GM18867 (cell line): ENCODE data around the gene WDR1.

Source experiments
- ATAC-seq: cut with Tn5 transposase; IDR thresholded peaks from one replicate; pipeline ENCODE4 v1.9.1; 2021; ENCODE audit warnings: mild to moderate bottlenecking, moderate library complexity; ENCODE audit not compliant: unreplicated experiment

Gene WDR1

DNA sequence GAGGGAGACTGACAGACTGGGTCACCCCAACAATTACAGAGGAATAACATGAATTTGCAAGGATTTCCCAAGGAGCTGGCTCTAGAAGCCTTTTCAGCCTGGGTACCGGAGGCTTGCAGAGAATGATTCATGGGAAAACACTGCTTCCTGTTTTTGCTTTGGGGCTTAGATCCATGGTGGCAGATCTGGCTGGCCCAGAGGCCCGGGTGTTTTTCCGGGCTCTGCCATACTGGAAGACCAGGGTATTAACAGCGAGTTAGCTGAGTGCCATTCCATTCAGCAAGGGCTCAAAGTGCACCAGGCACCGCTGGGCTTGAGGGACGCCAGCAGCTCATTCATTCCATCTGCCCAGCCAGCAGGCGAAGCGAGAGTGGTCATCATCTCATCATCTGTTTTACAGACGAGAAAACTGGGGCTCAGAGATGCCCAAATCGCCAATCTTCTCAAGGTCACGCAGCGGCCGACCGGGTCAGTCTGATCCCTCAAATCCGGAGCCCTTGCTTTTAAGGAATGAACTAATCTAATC is 1.3 kb downstream of the WDR1 start:
- ATAC-seq, result no peak

GRCh38 chr4:10114607-10115006 is 2.0 kb downstream of the WDR1 start:
- no peak for ATAC-seq

DNA sequence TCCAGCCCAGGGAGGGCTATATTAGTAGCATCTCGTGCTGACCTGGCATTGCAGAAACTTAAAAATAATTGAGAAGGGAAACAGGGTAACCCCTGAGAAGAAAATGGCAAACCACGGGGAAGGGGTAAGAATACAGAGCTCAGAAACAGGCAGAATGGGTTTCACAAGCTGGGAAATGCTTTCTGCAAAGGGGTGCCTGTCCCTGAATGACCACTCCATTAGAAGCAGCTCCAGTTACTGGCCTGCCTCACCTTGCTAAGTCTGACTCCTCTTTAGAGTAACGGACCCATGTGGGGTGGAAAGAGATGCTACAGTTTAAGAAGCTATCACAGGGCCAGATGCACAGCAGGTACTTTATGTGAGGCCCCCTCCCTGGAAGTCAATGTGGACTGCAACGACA is 2.5 kb downstream of the WDR1 start:
- no peak for ATAC-seq

DNA sequence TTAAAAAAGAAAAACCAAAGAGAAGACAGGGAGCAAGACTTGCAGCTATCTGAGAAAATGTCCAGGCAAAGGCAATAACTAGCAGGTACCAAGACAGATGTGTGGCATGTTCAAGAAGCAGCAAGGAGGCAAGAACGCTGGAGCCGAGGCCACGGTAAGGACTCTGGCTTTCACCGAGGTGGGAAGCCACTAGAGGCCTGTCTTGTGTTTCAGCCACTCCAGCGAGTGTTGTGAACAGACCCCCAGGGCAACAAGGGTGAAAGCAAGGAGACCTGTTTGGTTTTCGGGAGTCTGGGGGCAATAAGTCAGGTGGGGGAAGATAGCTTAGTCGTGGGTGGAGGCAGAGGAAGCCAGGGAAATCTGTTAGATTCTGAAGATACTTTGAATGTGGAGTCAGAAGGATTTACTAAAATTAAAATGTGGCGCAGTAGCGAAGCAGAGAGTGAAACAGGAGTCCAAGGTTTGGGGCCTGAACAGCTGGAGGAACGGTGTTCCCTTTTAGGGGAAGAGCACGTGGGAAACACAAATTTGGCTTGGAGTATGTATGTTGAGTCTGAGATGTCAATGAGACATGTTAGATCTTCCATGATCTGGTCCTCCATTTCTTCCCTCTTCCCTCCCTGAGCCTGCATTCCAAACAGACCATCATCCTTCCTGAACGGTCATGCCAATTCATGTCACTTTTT is 3.1 kb downstream of the WDR1 start:
- ATAC-seq, result no peak

DNA sequence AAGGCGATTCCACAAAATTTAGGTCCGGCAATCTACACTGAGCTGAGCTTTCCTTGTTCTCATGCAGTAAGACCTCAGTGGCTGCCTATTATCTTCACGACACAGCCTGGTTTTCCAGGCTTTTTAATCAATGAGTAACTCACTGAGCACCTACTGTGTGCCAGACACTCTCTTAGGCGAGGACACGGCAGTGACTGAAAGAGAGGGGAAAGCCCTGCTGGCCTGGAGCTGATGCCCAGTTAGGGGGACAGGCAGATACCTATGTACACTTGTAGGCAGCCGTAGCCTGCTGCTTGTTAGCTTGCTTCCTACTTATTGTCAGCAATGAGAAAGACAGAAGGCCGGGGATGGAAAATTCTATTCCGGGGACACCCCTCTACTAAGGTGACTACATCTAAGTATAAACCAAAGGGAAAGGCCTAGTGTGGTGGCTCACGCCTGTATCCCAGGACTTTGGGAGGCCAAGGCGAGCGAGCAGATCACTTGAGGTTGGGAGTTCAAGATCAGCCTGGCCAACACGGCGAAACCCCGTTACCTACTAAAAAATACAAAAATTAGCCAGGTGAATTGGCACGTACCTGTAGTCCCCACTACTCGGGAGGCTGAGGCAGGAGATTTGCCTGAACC is 3.8 kb downstream of the WDR1 start:
- no peak for ATAC-seq

- ATAC-seq, result no peak
These were observed 5.4 kb downstream of the WDR1 start for GRCh38 chr4:10111067-10111801.

GRCh38 chr4:10109995-10110670 is 6.5 kb downstream of the WDR1 start:
- no peak for ATAC-seq

GRCh38 chr4:10108818-10109783 is 7.5 kb downstream of the WDR1 start:
- ATAC-seq, result no peak

- ATAC-seq, result no peak
These were observed 8.2 kb downstream of the WDR1 start for GRCh38 chr4:10108391-10108790.

DNA sequence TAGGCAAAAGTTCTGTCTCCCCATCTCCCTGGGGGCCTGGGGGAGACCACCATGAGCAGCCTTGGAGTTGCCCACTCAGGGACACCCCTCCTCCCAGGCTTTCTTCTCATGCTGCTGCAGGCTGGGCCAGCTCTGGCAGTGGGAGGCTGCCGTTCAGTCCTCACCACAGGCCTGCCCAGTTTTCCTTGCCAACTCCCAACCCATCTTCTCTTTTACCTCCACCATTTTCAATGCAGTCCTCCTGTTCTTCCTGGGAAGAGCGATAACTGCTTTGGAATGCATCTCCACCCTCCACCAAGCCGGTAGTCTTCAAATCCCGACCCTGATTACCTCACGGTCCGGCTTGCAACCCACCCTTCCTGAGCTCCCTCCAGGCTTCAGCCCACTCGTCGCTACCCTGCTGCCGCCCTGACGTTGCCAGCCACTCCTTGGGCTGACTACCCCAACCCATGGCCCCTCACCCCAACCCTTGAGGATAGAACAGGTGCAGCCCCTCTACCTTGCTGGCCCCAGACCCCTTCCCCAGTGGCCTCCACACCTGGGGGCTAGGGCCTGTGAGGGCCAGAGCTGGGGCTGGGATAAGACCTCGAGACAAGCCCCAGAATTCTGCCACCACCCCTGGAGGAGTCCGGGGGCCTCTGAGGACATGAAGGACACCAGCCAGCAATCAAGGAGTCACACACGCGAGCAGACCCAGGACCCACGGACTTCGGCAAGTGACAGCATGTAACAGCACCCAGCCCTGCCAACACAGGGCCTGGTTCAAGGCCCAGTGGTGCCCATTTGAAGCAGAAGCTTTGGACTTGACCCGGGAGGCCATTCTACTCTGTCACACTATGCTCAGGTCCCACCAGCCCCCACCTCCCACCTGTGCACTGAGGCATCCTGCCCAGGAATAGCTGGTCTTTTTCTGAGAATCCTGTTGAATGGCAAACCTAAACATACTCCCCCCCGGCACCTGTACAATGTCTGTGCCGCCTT is 9.2 kb downstream of the WDR1 start:
- no peak for ATAC-seq

- ATAC-seq, result peak; percentile 40
These were observed 10.1 kb downstream of the WDR1 start for GRCh38 chr4:10106421-10107039.

DNA sequence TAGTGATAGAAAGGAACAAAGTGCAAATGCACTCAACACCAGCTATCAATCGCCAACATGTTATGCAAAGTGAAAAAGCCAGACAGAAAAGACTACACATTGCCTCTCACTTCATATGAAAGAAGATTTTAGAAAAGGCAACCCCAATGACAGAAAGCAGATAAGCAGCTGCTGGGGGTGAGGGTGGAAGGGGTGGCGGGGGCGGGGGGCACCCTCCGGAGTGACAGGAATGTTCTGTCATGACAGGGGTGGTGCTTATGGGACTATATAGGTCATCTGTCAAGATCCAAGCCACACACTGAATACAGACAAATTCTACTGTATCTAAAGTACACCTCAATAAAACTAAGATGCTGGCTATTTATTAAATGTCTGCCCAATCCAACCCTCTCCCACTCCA is 10.7 kb downstream of the WDR1 start:
- ATAC-seq, result no peak

GRCh38 chr4:10105421-10105820 is 11.2 kb downstream of the WDR1 start:
- no peak for ATAC-seq

DNA sequence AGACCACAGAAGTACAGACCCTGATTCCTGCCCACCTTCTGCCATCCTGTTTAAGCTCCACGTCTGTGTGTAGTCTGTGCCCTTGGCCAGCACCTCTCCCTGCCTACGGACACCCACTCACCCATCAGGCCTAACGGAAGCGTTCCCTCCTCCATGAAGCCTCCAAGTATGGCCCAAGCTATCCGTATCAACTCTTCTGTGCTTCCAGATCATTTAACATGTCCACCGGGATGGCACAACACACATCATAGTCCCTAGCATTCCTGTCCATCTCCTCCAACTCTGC is 11.7 kb downstream of the WDR1 start:
- no peak for ATAC-seq

DNA sequence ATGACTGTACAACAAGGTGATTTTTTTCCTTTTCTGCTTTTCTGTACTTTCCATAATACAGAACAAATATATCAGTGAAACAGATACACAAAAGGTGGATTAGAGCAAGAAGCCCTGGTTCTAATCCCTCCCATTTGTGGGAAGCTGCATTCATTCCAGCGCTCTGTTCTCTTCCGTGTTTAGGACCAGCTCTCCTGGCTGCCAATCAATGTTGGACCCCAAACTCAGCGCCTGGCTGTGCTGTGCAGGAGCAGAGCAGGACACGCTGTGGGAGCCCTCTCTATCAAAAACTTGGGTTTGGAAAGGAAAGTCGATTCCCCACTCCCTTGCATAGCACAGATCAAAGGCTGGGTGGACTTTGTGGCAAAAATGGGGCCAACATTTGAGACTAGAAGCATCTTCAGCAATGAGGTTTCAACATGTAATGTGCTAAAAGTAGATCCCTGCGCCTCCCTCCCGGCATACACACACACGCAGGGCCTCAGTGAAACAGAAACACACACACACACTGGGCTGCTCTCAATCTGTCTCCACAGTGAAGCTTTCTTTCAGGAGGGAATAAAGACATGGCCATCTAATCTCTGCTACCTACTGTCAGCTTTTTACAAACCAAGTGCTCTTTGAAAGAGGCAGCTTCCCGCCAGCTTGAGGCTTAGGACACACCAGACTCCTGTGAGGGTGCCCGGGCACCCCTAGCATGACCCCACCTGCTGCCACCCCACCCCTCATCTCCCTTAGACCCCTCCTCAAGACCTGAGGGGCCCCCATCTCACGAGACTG is 12.2 kb downstream of the WDR1 start:
- ATAC-seq, result no peak

DNA sequence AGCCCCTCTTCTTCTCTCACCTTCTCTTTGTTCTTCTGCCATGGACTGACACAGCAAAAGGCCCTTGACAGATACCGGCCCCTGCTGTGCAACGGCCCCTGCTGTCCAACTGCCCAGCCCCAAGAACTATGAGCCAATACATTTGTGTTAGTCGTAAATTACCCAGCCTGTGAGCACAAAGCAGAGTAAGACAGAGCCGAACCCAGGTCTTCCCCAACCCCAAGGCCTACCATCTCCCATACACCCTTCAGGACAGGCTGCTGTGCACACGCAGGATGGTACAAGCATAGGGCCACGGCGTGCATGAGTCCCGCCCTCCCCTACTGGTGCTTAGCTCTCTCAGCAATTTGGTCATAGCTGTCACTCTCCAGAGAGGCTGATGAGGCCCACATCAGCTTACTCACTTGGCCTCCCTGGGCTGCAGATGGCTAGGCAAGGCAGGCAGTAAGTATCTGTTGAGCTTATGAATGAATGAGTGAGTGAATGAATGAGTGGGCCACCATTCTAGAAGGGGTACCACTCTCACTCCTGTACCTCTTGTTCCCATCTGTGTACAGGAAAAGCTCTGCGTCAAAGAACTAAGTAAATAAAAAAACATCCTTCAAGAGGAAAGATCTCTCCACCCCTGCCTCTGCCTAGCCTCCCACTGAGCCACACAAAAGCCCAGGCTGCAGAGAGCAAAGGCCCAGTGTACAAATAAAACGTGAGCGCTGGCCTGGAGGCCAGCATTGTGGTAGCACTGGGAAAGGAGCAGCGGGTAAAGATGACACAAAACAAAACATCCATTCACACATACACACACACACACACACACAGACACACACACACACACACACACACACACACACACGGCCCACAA is 13.9 kb downstream of the WDR1 start:
- no peak for ATAC-seq
